ENCODE measurements around the gene NME4. TPM values are rescaled to one million over a fixed set of nuclear protein-coding genes. Genes with fewer than 3 reads are reported as not detected.

NME4 gene
- total and polyA plus RNA-seq, 2 donors (not counting 1 experiment from before 2014, with no cell fraction given) = 71.7 to 121 TPM

GRCh38 chr16:381012-381788, 15.8 kb upstream of the NME4 start:
- H3K4me3 ChIP-seq (replicated peaks in 1 of 4; ENCODE audit: control extremely low read depth in 1 of 4, insufficient read depth in 1 of 4, low read depth in 3 of 4, low read length in 4 of 4) = peak overlapping the region; percentile 64 to 92 (median 75)
- no peak for DNase-seq (ENCODE audit: low read depth in 2 of 2)
- H3K4me1 ChIP-seq (ENCODE audit: control insufficient read depth, extremely low read depth, insufficient read depth, low read length) = no peaks in the 10 kb centered on the region
- H3K27ac ChIP-seq (ENCODE audit: insufficient read depth, low read length) = peak overlapping the region; percentile 28
- no peaks in the 10 kb centered on the region for H4K20me1 ChIP-seq (ENCODE audit: control insufficient read depth, extremely low read depth, insufficient read depth, low read length)
- no peaks in the 10 kb centered on the region for H3K27me3 ChIP-seq (ENCODE audit: control insufficient read depth, insufficient read depth, low read length)
- TF ChIP-seq, protein P1, sequence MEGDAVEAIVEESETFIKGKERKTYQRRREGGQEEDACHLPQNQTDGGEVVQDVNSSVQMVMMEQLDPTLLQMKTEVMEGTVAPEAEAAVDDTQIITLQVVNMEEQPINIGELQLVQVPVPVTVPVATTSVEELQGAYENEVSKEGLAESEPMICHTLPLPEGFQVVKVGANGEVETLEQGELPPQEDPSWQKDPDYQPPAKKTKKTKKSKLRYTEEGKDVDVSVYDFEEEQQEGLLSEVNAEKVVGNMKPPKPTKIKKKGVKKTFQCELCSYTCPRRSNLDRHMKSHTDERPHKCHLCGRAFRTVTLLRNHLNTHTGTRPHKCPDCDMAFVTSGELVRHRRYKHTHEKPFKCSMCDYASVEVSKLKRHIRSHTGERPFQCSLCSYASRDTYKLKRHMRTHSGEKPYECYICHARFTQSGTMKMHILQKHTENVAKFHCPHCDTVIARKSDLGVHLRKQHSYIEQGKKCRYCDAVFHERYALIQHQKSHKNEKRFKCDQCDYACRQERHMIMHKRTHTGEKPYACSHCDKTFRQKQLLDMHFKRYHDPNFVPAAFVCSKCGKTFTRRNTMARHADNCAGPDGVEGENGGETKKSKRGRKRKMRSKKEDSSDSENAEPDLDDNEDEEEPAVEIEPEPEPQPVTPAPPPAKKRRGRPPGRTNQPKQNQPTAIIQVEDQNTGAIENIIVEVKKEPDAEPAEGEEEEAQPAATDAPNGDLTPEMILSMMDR (conservative IDR thresholded peaks at IDR 0.05 in 1 of 2, IDR thresholded peaks at IDR 0.05 in 1 of 2; ENCODE audit: low read depth in 1 of 2, low read length in 2 of 2) = no peak
- TF ChIP-seq EZH2 (IDR thresholded peaks at IDR 0.05; ENCODE audit: low read length, missing control alignments) = no peak
- peaks cover 14% of the 10 kb centered on the region for H3K79me2 ChIP-seq (ENCODE audit: control insufficient read depth, insufficient read depth, low read length)
- peak overlapping the region; percentile 70 for H3K9ac ChIP-seq (ENCODE audit: insufficient read depth, low read length)
- no peaks in the 10 kb centered on the region for H3K9me3 ChIP-seq (ENCODE audit: control insufficient read depth, insufficient read depth, low read depth, low read length)
- peaks cover 5% of the 10 kb centered on the region for H3K36me3 ChIP-seq (ENCODE audit: control insufficient read depth, insufficient read depth, low read length)
- H3K4me2 ChIP-seq (ENCODE audit: extremely low read depth, insufficient read depth, low read length) = peak overlapping the region; percentile 87
- no peak overlapping the region for H2AFZ ChIP-seq (ENCODE audit: low read length)

GRCh38 chr16:381789-382717, 14.9 kb upstream of the NME4 start, which contains the start of gene PGAP6:
TSS of gene PGAP6 (minus strand) at chr16:381978. CDS start at chr16:381821, 157 bp downstream.
- DNase-seq (ENCODE audit: low read depth in 2 of 2) = peak; percentile 32 to 49

More at GRCh38 chr16:381789-382717, 14.9 kb upstream of the NME4 start, which contains the start of gene PGAP6:
- TF ChIP-seq, protein P1 (conservative IDR thresholded peaks at IDR 0.05 in 1 of 2, IDR thresholded peaks at IDR 0.05 in 1 of 2; ENCODE audit: low read depth in 1 of 2, low read length in 2 of 2) = no peak
- no peak for TF ChIP-seq EZH2 (IDR thresholded peaks at IDR 0.05; ENCODE audit: low read length, missing control alignments)
- no peaks in the 10 kb centered on the region for H3K4me1 ChIP-seq (ENCODE audit: control insufficient read depth, extremely low read depth, insufficient read depth, low read length)
- H2AFZ ChIP-seq (ENCODE audit: low read length) = peak within 1 kb of the TSS; percentile 83
- H3K9ac ChIP-seq (ENCODE audit: insufficient read depth, low read length) = peak within 1 kb of the TSS; percentile 70
- no peaks in the 10 kb centered on the region for H3K36me3 ChIP-seq (ENCODE audit: control insufficient read depth, insufficient read depth, low read length)
- no peaks in the 10 kb centered on the region for H3K9me3 ChIP-seq (ENCODE audit: control insufficient read depth, insufficient read depth, low read depth, low read length)
- peak within 1 kb of the TSS; percentile 96 for H3K4me2 ChIP-seq (ENCODE audit: extremely low read depth, insufficient read depth, low read length)
- peak within 1 kb of the TSS; percentile 54 for H3K27ac ChIP-seq (ENCODE audit: insufficient read depth, low read length)
- no peaks in the 10 kb centered on the region for H3K27me3 ChIP-seq (ENCODE audit: control insufficient read depth, insufficient read depth, low read length)
- peaks cover 14% of the 10 kb centered on the region for H3K79me2 ChIP-seq (ENCODE audit: control insufficient read depth, insufficient read depth, low read length)
- no peaks in the 10 kb centered on the region for H4K20me1 ChIP-seq (ENCODE audit: control insufficient read depth, extremely low read depth, insufficient read depth, low read length)
- peak within 1 kb of the TSS; percentile 66 to 92 (median 82) for H3K4me3 ChIP-seq (replicated peaks in 1 of 4; ENCODE audit: control extremely low read depth in 1 of 4, insufficient read depth in 1 of 4, low read depth in 3 of 4, low read length in 4 of 4)
